ENCODE data around the gene UNC119.
"Not testable (repeated sequence)": the region's sequence is repeated elsewhere in the genome, so short reads cannot be mapped to it uniquely, and the experiment has no call there.

UNC119 gene

GRCh38 chr17:28552176-28552999, at the start of gene UNC119:
UNC119 (minus strand) TSS chr17:28552624; CDS start chr17:28552557, 67 bp downstream.
- peak; percentile 40 for DNase-seq

- peak; percentile 71 for DNase-seq
These were observed 47.1 kb upstream of the UNC119 start for GRCh38 chr17:28599311-28600184.

- peak; percentile 86 for DNase-seq
These were observed 46.4 kb upstream of the UNC119 start, which contains the start of gene SPAG5 for GRCh38 chr17:28598799-28599310. SPAG5 (minus strand) TSS chr17:28599025; CDS start chr17:28598946, 79 bp downstream.

GRCh38 chr17:28598389-28598788, 46.0 kb upstream of the UNC119 start:
- no peak for DNase-seq

GRCh38 chr17:28597606-28598383, 45.4 kb upstream of the UNC119 start:
- DNase-seq = no peak

GRCh38 chr17:28592260-28592659, 39.8 kb upstream of the UNC119 start:
- DNase-seq = no peak

DNA sequence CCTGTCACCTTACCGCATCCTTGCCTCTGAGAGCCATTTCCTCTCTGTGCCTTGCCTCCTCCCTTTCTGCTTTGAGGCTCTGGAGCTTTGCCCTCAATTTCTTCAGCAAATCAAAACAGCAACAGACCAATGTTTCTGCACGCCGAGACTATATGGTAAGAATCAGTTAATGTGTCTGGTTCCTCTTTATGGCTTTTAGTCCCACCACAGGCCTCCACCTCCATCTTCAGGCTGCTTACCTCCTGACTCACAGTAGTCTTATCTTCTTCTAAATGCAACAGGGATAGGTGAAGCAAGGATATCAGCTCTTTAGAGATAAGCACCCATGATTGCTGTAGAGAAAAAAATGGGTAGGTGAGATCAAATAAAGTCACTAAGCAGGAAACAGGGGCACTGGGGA, 33.4 kb upstream of the UNC119 start:
- no peak for DNase-seq

DNA sequence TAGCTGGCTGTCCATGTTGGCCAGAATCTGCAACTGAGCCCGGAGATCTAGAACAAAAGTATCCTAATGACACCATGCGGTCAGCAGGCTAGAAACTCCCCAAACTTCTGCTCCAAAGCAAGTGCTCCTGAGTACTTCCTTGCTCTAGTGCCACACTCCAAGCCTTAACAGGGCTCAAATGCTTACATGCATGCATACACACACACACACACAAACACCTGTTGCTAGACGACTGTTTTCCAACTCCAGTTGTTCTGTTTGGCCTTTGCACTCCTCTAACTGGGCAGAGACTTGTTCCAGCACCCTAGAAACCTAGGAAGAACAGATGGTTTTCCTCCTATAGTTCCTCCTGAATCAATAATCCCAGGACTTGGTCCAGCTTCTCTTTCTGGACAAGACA, 32.0 kb upstream of the UNC119 start:
- DNase-seq = no peak

DNA sequence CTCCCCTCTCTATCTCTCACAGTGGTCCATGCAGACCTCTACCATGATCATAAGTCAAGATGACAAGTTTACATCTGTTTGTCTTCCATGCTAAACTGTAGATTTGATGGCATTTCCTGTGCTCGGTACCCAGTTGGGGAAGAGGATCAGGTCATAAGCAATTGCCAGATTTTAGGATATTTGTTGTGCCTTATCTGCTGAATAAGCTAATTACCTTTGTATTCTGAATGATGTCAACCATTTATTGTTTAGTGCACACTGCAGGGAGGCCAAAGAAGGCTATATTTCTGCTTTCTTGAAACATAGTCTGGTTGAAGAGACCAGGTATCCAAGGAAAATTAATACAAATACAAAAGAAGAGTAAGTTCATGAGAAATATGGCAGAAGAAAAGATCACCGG, 30.1 kb upstream of the UNC119 start:
- no peak for DNase-seq

DNA sequence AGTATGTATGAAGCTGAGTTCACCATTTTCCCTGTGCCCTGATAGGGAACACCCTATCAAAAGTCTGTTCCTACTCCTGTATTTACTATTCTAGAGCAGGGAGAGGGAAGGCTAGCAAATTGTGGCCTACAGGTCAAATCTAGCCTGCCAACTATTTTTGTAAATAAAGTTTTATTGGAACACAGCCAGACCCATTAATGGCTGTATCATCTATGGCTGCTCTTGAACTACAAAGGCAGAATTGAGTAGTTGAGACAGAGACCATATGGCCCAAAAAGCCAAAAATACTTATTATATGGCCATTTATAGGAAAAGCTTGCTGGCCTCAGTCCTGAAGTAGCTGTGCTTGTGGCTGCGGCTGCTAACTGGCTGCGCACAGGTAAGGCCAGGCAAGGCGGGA, 28.5 kb upstream of the UNC119 start:
- DNase-seq = no peak

- no peak for DNase-seq
These were observed 27.1 kb upstream of the UNC119 start for GRCh38 chr17:28579526-28579925.

GRCh38 chr17:28578246-28579195, 26.1 kb upstream of the UNC119 start:
- DNase-seq = no peak

DNA sequence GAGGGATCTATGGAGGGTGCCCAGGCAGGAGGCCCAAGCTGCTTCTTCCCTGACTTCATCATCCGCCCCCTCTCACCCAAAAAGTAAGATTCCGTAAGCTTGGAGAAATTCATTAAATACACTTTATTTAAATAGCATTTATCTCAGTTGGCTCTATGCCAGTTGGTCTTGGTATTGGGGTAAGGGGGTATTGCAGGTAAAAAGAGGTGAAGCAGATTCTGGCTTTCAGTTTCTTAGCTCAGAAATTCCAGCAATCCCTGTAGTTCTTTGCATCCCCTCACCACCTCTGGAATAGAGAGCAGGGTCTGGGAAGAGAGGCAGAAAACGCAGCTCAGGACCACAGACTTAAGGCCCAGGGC, 25.0 kb upstream of the UNC119 start:
- no peak for DNase-seq

GRCh38 chr17:28576758-28577465, 24.5 kb upstream of the UNC119 start, which contains the start of gene ALDOC:
ALDOC (minus strand) TSS chr17:28576895; CDS start chr17:28575532, 1,363 bp downstream.
- DNase-seq = no peak

DNA sequence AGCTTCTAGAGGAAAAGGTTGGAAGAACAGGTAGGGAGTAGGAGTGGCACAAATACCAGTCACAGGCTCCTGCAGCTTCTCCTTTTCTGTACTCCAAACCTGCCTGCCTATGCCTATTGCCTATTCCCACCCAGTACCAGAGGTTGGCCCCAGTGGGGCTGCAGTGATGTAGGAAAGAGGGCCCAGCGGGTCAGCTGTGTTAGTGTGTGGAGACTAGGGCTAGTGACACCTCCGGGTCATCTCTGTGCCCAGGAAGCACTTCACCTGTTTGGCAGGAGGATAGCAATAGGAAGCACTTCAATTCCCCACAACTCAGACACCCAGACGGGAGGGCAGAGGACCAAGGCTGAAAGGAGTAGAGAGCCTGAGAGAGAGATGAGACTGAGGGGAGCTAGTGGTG, 23.6 kb upstream of the UNC119 start:
- DNase-seq = not testable (repeated sequence)

DNA sequence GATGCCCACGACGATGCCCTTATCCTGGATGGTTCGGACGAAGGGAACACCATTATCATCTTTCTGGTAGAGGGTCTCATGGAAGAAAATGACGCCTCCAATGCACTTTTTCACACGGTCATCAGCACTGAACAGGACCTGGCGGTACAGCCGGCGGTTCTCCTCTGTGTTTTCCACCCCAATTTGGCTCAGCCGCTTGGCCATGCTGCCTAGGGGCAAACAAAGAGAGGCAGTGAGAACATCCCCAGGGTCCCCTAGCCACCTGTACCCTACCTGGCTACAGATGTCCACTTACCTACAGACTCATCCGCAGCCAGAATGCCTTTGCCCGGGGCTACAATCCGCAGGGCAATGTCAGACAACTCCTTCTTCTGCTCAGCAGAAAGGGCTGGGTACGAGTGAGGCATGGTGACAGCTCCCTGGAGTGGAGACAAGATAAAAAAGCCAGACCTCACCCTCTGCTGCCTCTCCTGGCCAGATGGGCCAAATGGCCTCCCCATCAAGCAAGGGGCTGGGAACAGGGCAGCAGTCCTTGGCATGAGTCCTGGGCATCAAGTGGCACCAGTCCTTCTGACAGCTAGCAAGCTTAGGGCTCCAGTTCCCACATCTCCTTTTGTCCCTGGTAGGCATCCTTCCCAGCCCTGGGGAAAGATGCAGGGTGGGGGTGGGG, 22.8 kb upstream of the UNC119 start:
- DNase-seq = no peak

DNA sequence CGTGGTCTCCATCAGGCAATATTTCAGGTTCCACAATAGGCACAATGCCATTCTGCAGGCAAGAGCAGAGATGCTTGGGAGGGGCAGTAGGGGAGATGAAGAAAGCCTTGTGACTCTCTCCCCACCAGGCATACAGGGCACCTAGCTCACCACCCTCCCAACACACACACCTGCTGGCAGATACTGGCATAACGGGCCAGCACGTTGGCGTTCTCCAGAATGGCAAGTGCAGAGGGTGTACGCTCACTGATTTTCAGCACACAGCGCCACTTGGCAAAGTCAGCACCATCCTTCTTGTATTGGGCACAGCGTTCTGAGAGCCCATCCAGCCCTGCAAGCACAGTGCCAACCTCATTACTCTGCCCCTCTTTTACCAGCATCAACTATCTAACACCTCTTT, 22.1 kb upstream of the UNC119 start:
- DNase-seq = no peak

GRCh38 chr17:28573966-28574480, 21.6 kb upstream of the UNC119 start:
- no peak for DNase-seq

DNA sequence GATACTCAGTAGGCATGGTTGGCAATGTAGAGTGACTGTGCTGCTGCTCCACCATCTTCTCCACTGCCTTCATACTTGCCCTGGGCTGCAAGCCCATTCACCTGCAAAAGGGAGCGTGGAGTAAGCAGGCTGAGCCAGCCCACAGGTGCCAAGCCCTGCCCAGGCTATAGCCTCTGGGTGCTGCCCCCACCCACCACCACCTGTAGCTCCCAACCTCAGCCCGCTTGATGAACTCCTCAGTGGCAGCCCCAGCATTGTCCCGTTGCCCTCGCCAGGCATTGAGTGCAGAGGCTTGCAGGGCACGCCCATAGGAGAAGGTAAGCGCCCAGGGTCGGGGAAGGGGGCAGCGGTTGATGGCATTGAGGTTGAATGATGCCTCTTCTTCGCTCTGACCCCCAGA, 21.1 kb upstream of the UNC119 start:
- no peak for DNase-seq

DNA sequence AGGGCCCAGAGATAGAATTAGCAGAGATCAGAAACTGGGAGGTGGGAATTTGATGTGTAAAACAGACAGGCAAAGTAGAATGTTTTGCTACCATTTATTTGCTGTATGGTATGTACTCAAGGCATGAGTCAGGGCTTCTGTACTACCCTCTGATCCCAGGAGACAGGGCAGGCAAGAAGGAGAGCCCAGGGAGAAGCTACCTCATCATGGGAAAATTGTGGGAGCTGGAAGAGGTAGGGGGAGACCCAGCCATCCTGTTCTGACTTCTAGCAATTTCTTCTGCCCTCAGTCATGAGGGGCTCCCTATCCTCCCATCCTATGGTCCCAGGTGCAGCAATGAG, 20.6 kb upstream of the UNC119 start:
- DNase-seq = no peak

All from KG1 (cell line).